Measurements from ENCODE around the gene GDF9. TPM values are rescaled to one million over a fixed set of nuclear protein-coding genes. Genes with fewer than 3 reads are reported as not detected.

Gene GDF9
- total RNA-seq, 4 donors from 2014 or later, result 0.26 to 0.40 TPM; not detected in 2

GRCh38 chr5:132828846-132829494 lies 37.3 kb downstream of the GDF9 start:
- intact Hi-C loops (cut with DNase I), result loop anchor here (5.0 kb wide), 1 partner anchor 43 kb away; the partner anchor contains the start of gene LEAP2
- H3K4me1 ChIP-seq, result peaks cover 10 to 45% (median 12%) of the 10 kb centered on the region in 3 donors
- 71 to 74% methylated on average over 2 to 3 of the region's 4 CpGs for WGBS, 2 donors

GRCh38 chr5:132827943-132828673 lies 38.2 kb downstream of the GDF9 start:
- 95 to 100% methylated on average over 1 to 4 of the region's 4 CpGs for WGBS, 2 donors
- TF ChIP-seq POLR2A (IDR thresholded peaks at IDR 0.05) (no peak), CTCF (IDR thresholded peaks at IDR 0.05) (no peak)
- H3K9me3 ChIP-seq, result no peaks in the 10 kb centered on the region
- H3K4me3 ChIP-seq, result no peak overlapping the region
- no peak for DNase-seq
- intact Hi-C loops (cut with DNase I), result loop anchor here (5.0 kb wide), 1 partner anchor 44 kb away; the partner anchor contains the start of gene LEAP2
- peaks cover 14 to 51% (median 14%) of the 10 kb centered on the region in 3 donors for H3K4me1 ChIP-seq
- H3K27me3 ChIP-seq, result peaks cover 0 to 55% (median 0%) of the 10 kb centered on the region in 4 donors
- no peak overlapping the region for H3K27ac ChIP-seq
- peaks cover 0 to 18% (median 0%) of the 10 kb centered on the region in 3 donors for H3K36me3 ChIP-seq

More at GRCh38 chr5:132828846-132829494, 37.3 kb downstream of the GDF9 start:
- Histone ChIP-seq H3K36me3 (peaks cover 0 to 18% (median 0%) of the 10 kb centered on the region in 3 donors), H3K27ac (no peak overlapping the region), H3K27me3 (peaks cover 0 to 48% (median 0%) of the 10 kb centered on the region in 4 donors), H3K4me3 (peak overlapping the region in 2 of 4 donors; percentile 90 to 91), H3K9me3 (no peaks in the 10 kb centered on the region)
- TF ChIP-seq CTCF (IDR thresholded peaks at IDR 0.05) (no peak), POLR2A (IDR thresholded peaks at IDR 0.05) (no peak)
- no peak for DNase-seq

- TF ChIP-seq POLR2A (IDR thresholded peaks at IDR 0.05), result no peak
- TF ChIP-seq CTCF (IDR thresholded peaks at IDR 0.05), result no peak
- Histone ChIP-seq H3K27ac (no peak overlapping the region), H3K36me3 (peaks cover 0 to 18% (median 0%) of the 10 kb centered on the region in 3 donors), H3K27me3 (peaks cover 0 to 59% (median 0%) of the 10 kb centered on the region in 4 donors), H3K9me3 (no peaks in the 10 kb centered on the region), H3K4me3 (no peak overlapping the region), H3K4me1 (peaks cover 15 to 58% (median 18%) of the 10 kb centered on the region in 3 donors)
- intact Hi-C loops (cut with DNase I), result loop anchor here (5.0 kb wide), 1 partner anchor 46 kb away; the partner anchor contains the start of gene LEAP2
- 75 to 84% methylated on average over 5 of the region's 6 CpGs for WGBS, 2 donors
- no peak for DNase-seq
Measured at GRCh38 chr5:132826424-132827082, 39.7 kb downstream of the GDF9 start.

- no peak for TF ChIP-seq CTCF (IDR thresholded peaks at IDR 0.05)
- no peak for TF ChIP-seq POLR2A (IDR thresholded peaks at IDR 0.05)
- WGBS, 2 donors, result 69 to 83% methylated on average over 2 to 3 of the region's 43 CpGs
- peaks cover 15 to 55% (median 18%) of the 10 kb centered on the region in 3 donors for H3K4me1 ChIP-seq
- H3K36me3 ChIP-seq, result peaks cover 0 to 18% (median 0%) of the 10 kb centered on the region in 3 donors
- intact Hi-C loops (cut with DNase I), result loop anchor here (5.0 kb wide), 1 partner anchor 46 kb away; the partner anchor contains the start of gene LEAP2
- no peaks in the 10 kb centered on the region for H3K9me3 ChIP-seq
- peaks cover 0 to 59% (median 0%) of the 10 kb centered on the region in 4 donors for H3K27me3 ChIP-seq
- peak overlapping the region; percentile 10 to 49 (median 38) for H3K4me3 ChIP-seq
- no peak overlapping the region for H3K27ac ChIP-seq
- DNase-seq, result no peak
Measured at GRCh38 chr5:132825834-132826391, 40.4 kb downstream of the GDF9 start.
